Ishikawa (cell line): ENCODE results near the gene CXCL17.

ENCODE experiments used
- CEBPB ChIP-seq: IDR thresholded peaks from 2 replicates; pipeline ENCODE4 v1.6.1; 2012
- CREB1 ChIP-seq: IDR thresholded peaks from 2 replicates; pipeline ENCODE4 v1.6.1; 2012; ENCODE audit warnings: low read depth
- EGR1 ChIP-seq: IDR thresholded peaks from 2 replicates; pipeline ENCODE4 v1.6.1; 2012
- EP300 ChIP-seq: IDR thresholded peaks from 2 replicates; pipeline ENCODE4 v1.6.1; 2012; ENCODE audit warnings: borderline replicate concordance
- FOXM1 ChIP-seq: IDR thresholded peaks from 2 replicates; pipeline ENCODE4 v1.6.1; 2012; ENCODE audit warnings: low read depth, borderline replicate concordance
- NFIC ChIP-seq: IDR thresholded peaks from 2 replicates; pipeline ENCODE4 v1.6.1; 2012
- RAD21 ChIP-seq: IDR thresholded peaks from 2 replicates; pipeline ENCODE4 v1.6.1; 2012; ENCODE audit warnings: low read depth
- TAF1 ChIP-seq: IDR thresholded peaks from 2 replicates; pipeline ENCODE4 v1.6.1; 2012; ENCODE audit warnings: low read depth, mild to moderate bottlenecking
- TCF12 ChIP-seq: IDR thresholded peaks from 2 replicates; pipeline ENCODE4 v1.6.1; 2012; ENCODE audit warnings: low read depth
- TEAD4 ChIP-seq: IDR thresholded peaks from 2 replicates; pipeline ENCODE4 v1.6.1; 2012
- YY1 ChIP-seq: IDR thresholded peaks from 2 replicates; pipeline ENCODE4 v1.6.1; 2012; ENCODE audit warnings: low read depth
- ZBTB7A ChIP-seq: IDR thresholded peaks from 2 replicates; pipeline ENCODE4 v1.6.1; 2012; ENCODE audit warnings: low read depth
- TF ChIP-seq, protein P1 (sequence below): IDR thresholded peaks from 2 replicates; pipeline ENCODE4 v1.6.1; 2012
- TF ChIP-seq, protein P2 (sequence below): IDR thresholded peaks from 2 replicates; pipeline ENCODE4 v1.6.1; 2012; ENCODE audit warnings: low read depth, mild to moderate bottlenecking
- TF ChIP-seq, protein P3 (sequence below): IDR thresholded peaks from 2 replicates; pipeline ENCODE4 v1.6.1; 2012

CXCL17 gene

DNA sequence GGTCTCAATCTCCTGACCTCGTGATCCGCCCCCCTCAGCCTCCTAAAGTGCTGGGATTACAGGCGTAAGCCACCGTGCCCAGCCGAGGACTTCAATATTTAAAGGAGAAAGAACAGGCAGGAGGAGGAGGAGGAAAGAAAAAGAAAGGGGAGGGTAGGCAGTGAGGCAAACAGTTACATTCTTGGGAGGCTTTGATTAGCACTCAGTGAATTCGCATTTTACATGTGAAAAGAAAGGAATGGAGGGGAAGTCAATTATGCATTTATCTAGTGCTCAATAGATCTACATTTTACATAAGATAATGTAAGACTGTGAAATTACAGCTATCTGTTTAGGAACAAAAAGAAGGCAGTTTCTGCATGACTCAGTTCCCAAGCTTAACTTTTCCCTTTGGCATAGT lies 30.9 kb upstream of the CXCL17 start:
- TF ChIP-seq CEBPB, result no peak

DNA sequence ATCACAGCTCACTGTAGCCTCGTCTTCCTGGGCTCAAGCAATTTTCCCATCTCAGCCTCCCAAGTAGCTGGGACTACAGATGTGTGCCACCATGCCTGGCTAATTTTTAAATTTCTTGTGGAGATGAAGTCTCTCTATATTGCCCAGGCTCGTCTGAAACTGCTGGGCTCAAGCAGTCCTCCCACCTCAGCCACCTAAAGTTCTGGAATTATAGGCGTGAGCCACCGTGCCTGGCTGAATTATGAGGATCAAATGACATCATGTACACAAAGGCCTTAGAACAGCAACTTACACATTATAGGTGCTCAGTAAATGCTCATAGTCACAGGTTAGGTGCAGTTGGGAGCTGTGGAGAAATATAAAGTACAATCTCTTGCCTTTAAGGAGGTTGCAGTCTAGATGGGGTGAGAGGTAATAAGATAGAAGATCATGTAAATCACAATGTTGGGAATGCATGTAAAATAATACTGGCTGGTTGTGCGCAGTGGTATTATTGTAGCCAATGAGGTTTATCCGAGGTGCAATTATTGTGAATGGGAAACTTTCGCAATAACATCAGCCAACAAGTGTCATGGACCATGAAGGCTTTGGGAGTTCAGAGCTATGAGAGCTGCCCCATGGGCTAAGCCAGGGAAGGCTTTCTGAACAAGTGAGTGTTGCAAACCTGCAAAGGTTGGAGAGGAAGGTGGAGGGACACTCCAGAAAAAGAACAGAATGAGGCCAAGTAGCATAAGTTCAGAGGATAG lies 29.8 kb upstream of the CXCL17 start:
- no peak for TF ChIP-seq NFIC
- TF ChIP-seq RAD21, result no peak
- TF ChIP-seq FOXM1, result no peak
- no peak for TF ChIP-seq TCF12
- no peak for TF ChIP-seq EGR1
- TF ChIP-seq TEAD4, result no peak
- no peak for TF ChIP-seq TAF1
- TF ChIP-seq, protein P1, sequence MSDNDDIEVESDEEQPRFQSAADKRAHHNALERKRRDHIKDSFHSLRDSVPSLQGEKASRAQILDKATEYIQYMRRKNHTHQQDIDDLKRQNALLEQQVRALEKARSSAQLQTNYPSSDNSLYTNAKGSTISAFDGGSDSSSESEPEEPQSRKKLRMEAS, result no peak
- no peak for TF ChIP-seq EP300
- TF ChIP-seq, protein P2, sequence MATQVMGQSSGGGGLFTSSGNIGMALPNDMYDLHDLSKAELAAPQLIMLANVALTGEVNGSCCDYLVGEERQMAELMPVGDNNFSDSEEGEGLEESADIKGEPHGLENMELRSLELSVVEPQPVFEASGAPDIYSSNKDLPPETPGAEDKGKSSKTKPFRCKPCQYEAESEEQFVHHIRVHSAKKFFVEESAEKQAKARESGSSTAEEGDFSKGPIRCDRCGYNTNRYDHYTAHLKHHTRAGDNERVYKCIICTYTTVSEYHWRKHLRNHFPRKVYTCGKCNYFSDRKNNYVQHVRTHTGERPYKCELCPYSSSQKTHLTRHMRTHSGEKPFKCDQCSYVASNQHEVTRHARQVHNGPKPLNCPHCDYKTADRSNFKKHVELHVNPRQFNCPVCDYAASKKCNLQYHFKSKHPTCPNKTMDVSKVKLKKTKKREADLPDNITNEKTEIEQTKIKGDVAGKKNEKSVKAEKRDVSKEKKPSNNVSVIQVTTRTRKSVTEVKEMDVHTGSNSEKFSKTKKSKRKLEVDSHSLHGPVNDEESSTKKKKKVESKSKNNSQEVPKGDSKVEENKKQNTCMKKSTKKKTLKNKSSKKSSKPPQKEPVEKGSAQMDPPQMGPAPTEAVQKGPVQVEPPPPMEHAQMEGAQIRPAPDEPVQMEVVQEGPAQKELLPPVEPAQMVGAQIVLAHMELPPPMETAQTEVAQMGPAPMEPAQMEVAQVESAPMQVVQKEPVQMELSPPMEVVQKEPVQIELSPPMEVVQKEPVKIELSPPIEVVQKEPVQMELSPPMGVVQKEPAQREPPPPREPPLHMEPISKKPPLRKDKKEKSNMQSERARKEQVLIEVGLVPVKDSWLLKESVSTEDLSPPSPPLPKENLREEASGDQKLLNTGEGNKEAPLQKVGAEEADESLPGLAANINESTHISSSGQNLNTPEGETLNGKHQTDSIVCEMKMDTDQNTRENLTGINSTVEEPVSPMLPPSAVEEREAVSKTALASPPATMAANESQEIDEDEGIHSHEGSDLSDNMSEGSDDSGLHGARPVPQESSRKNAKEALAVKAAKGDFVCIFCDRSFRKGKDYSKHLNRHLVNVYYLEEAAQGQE, result no peak
- no peak for TF ChIP-seq CEBPB
- TF ChIP-seq, protein P3, sequence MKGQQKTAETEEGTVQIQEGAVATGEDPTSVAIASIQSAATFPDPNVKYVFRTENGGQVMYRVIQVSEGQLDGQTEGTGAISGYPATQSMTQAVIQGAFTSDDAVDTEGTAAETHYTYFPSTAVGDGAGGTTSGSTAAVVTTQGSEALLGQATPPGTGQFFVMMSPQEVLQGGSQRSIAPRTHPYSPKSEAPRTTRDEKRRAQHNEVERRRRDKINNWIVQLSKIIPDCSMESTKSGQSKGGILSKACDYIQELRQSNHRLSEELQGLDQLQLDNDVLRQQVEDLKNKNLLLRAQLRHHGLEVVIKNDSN, result no peak
- TF ChIP-seq ZBTB7A, result no peak
- no peak for TF ChIP-seq CREB1
- no peak for TF ChIP-seq YY1

DNA sequence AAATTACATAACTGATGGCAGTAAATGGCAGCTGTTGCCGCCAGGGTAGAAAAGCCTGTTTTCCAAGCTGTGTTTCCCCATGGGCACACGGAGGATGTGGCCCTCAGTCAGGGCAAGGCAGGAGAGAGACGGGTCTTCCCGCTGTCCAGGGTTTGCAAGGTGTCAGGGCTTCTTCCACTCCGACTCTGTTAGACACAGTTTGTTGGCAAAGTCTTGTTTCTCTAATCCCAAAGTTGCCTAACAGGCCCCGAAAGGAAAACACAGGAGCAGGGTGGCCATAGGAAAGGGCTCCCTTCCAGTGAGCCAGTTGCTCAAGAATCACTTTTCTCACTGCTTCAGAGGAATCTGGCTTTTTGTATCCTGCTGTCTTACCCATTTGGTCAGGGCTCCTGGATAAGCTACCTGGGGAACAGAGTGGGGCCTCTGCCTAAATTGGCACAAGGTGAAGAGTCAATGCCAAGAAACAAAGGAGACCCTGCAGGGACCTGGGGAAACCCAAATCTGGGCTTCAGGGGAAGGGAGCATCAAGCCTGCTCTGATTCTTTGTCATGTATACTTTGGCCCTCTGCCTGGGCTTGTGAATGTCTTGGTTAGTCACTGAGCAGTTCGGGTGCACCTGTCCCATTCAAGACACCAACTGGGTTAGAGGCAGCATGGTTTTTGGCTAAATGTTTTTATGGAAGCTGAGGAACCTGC lies 29.0 kb upstream of the CXCL17 start:
- TF ChIP-seq YY1 (no peak), TCF12 (no peak), NFIC (no peak), CREB1 (no peak), EP300 (no peak), RAD21 (no peak), FOXM1 (no peak), TEAD4 (no peak), ZBTB7A (no peak), EGR1 (no peak), CEBPB (no peak), TAF1 (no peak)
- TF ChIP-seq, protein P1, result no peak
- TF ChIP-seq, protein P3, result no peak
- TF ChIP-seq, protein P2, result no peak

DNA sequence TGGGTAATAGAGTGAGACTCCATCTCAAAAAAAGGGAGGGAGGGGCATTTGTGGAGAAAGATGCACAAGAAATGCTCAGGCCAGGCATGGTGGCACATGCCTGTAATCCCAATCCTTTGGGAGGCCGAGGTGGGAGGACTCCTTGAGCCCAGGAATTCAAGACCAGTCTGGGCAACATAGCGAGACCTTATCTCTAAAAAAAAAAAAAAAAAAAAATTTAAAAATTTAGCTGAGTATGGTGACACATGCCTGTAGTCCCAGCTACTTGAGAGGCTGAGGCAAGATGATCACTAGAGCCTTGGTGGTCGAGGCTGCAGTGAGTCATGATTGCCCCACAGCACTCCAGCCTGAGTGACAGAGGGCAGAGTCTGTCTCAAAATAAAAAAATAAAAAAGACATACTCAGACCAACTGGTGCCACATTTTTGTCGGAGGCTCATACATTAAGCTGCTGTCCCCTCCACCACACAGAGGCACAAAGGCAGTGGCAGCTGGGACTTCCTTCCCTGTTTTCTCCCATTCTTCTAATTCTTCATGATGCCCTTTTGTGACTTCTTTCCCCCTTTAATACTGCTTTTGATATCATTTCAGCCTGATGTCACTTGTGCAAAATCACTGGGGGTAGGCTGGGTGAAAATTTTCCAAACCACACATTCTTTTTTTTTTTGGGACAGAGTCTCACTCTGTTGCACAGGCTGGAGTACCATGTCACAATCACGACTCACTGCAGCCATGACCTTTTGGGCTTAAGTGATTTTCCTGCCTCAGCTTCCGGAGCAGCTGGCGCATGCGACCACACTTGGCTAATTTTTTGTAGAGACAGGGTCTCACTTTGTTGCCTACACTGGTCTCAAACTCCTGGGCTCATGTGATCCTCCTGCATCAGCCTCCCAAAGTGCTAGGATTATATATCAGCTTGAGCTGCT lies 26.8 kb upstream of the CXCL17 start:
- TF ChIP-seq TAF1 (no peak), RAD21 (no peak), NFIC (no peak), TCF12 (no peak), ZBTB7A (no peak), EGR1 (no peak), CREB1 (no peak), FOXM1 (no peak), EP300 (no peak), CEBPB (no peak), TEAD4 (no peak), YY1 (no peak)
- TF ChIP-seq, protein P3, result no peak
- TF ChIP-seq, protein P2, result no peak
- TF ChIP-seq, protein P1, result no peak
